ENCODE results near the gene ZNF628. TPM values are rescaled to one million over a fixed set of nuclear protein-coding genes. Genes with fewer than 3 reads are reported as not detected.

The ZNF628 gene
- total and polyA plus RNA-seq, 10 donors = 1.4 to 13.6 (median 7.9) TPM

DNA sequence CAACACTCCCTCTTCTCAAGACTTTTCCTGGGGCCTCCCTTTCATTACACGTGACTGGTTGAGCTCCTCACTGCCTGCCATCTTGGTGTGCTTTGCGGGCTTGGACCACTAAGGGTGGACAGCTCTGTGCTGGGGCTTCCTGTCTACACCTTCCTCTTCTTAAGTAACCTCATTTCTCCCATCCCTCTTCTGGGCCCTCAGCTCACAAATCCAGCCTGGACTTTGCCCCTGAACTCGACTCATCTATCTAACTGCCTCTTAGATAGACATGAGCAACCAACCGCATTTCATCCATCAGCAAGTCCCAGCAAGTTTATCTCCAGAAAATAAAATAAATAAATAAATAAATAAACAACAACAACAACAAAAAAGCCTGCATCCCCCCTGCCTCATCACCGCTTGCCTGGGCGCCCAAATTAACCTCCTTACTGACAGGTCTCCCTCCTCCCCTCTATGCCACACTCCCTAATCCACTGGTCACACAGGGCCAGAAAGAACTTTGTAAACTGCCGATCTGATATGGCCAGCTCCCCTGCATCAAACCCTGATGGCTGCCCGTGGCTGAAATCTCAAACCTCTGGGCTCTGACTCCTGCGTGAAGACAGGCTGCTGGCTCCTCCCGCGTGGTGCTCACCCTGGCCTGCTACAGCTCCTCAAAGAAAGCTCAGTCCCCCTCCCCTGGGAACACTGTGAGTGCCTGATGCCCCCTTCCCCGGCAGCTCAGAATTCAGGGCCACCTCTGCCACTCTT, 22.7 kb upstream of the ZNF628 start:
- WGBS, 5 donors = 92 to 97% (median 95%) methylated on average over 12 of the region's 12 CpGs
- H3K27me3 ChIP-seq (replicated peaks in 1 of 7) = peaks cover 8 to 42% (median 29%) of the 10 kb centered on the region in 7 donors
- intact Hi-C loops (cut with DNase I; ENCODE audit: low total_unique reads) = no loop called here
- H3K36me3 ChIP-seq = peaks cover 0 to 31% (median 9%) of the 10 kb centered on the region in 6 donors
- H3K9me3 ChIP-seq = no peaks in the 10 kb centered on the region
- peaks cover 10 to 25% (median 20%) of the 10 kb centered on the region in 6 donors for H3K4me1 ChIP-seq
- no peak overlapping the region for H3K27ac ChIP-seq
- TF ChIP-seq POLR2A (IDR thresholded peaks at IDR 0.05) (no peak), POLR2AphosphoS5 (IDR thresholded peaks at IDR 0.05) (peak in 1 of 3 donors; percentile 6)
- no peak overlapping the region for H3K4me3 ChIP-seq
- no peak for DNase-seq

- Histone ChIP-seq H3K9me3 (no peaks in the 10 kb centered on the region), H3K27ac (no peak overlapping the region), H3K36me3 (peaks cover 0 to 31% (median 9%) of the 10 kb centered on the region in 6 donors), H3K4me1 (peaks cover 13 to 36% (median 25%) of the 10 kb centered on the region in 6 donors), H3K4me3 (no peak overlapping the region), H3K27me3 (replicated peaks in 1 of 7) (peaks cover 8 to 33% (median 24%) of the 10 kb centered on the region in 7 donors)
- no peak for DNase-seq
- TF ChIP-seq POLR2A (IDR thresholded peaks at IDR 0.05) (no peak), POLR2AphosphoS5 (IDR thresholded peaks at IDR 0.05) (no peak), CTCF (IDR thresholded peaks at IDR 0.05 in 8 of 11, conservative IDR thresholded peaks at IDR 0.05 in 3 of 11) (peak in 10 of 11 experiments; percentile 15 to 66 (median 46))
- WGBS, 5 donors = 71 to 87% (median 77%) methylated on average over 9 to 14 of the region's 14 CpGs
- intact Hi-C loops (cut with DNase I; ENCODE audit: low total_unique reads) = no loop called here
Observed at GRCh38 chr19:55454787-55455243, 21.6 kb upstream of the ZNF628 start.

GRCh38 chr19:55455576-55456235, 20.7 kb upstream of the ZNF628 start:
- no peaks in the 10 kb centered on the region for H3K9me3 ChIP-seq
- H3K27ac ChIP-seq = no peak overlapping the region
- TF ChIP-seq CTCF (IDR thresholded peaks at IDR 0.05 in 8 of 11, conservative IDR thresholded peaks at IDR 0.05 in 3 of 11) = no peak
- no peak for TF ChIP-seq POLR2A (IDR thresholded peaks at IDR 0.05)
- no peak for TF ChIP-seq POLR2AphosphoS5 (IDR thresholded peaks at IDR 0.05)
- peaks cover 0 to 31% (median 9%) of the 10 kb centered on the region in 6 donors for H3K36me3 ChIP-seq
- no peak overlapping the region for H3K4me3 ChIP-seq
- peaks cover 19 to 45% (median 33%) of the 10 kb centered on the region in 6 donors for H3K4me1 ChIP-seq
- peaks cover 8 to 27% (median 22%) of the 10 kb centered on the region in 7 donors for H3K27me3 ChIP-seq (replicated peaks in 1 of 7)
- WGBS, 5 donors = 68 to 90% (median 85%) methylated on average over 3 to 11 of the region's 11 CpGs
- DNase-seq = no peak
- intact Hi-C loops (cut with DNase I; ENCODE audit: low total_unique reads) = no loop called here

DNA sequence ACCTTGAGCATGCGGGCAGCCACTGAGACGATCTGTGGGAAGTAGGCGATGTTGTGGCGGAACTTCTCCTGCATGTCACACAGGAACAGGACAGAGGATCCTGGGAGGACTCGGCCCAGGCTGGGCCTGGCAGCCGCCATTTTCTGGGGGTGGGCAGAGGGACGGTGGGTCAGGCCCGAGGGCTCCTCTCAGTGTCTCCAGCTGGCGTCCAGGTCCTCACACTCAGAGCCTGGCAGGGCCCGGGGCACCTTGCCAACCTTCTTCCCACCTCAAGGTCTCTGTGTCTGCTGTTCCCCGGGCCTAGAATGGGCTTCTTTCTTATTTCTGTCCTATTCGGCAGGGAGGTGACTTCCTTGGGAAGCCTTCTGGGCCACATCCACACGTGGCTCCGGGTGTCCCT, 20.1 kb upstream of the ZNF628 start:
- H3K4me3 ChIP-seq = no peak overlapping the region
- H3K27ac ChIP-seq = no peak overlapping the region
- TF ChIP-seq POLR2A (IDR thresholded peaks at IDR 0.05) (no peak), CTCF (IDR thresholded peaks at IDR 0.05 in 8 of 11, conservative IDR thresholded peaks at IDR 0.05 in 3 of 11) (no peak), POLR2AphosphoS5 (IDR thresholded peaks at IDR 0.05) (no peak)
- intact Hi-C loops (cut with DNase I; ENCODE audit: low total_unique reads) = no loop called here
- peaks cover 0 to 31% (median 9%) of the 10 kb centered on the region in 6 donors for H3K36me3 ChIP-seq
- H3K27me3 ChIP-seq (replicated peaks in 1 of 7) = peaks cover 8 to 21% (median 17%) of the 10 kb centered on the region in 7 donors
- 81 to 89% (median 85%) methylated on average over 11 to 14 of the region's 14 CpGs for WGBS, 5 donors
- H3K9me3 ChIP-seq = no peaks in the 10 kb centered on the region
- no peak for DNase-seq
- H3K4me1 ChIP-seq = peaks cover 18 to 46% (median 35%) of the 10 kb centered on the region in 6 donors

Data from spleen (tissue), 11 donors.